Metanephros (tissue), 2 donors: ENCODE data around the gene KREMEN2. TPM values are rescaled to one million over a fixed set of nuclear protein-coding genes. Genes with fewer than 3 reads are reported as not detected.

Source experiments
- small RNA-seq: library from RNA; depleted of rRNA; stranded (forward); fragments of <200 nt; gene quantifications from one replicate; pipeline ENCODE3, GENCODE V24; 2014; ENCODE audit warnings: low replicate concordance
- total RNA-seq: library from RNA; depleted of rRNA; stranded (reverse); fragments of >200 nt; gene quantifications from one replicate; pipeline ENCODE4 v1.2.3, GENCODE V29; 2014

KREMEN2 gene
- 2.9 TPM for total RNA-seq

GRCh38 chr16:2963723-2964474, at the start of gene KREMEN2:
Gene KREMEN2 (plus strand): TSS chr16:2964275. CDS start chr16:2964521, 246 bp downstream.

GRCh38 chr16:2968738-2969544, 4.9 kb downstream of the KREMEN2 start, which contains the start of gene PAQR4:
Gene PAQR4 (plus strand): TSS chr16:2969348. CDS start chr16:2969675, 327 bp downstream.

GRCh38 chr16:2980227-2981176, 16.4 kb downstream of the KREMEN2 start, which contains the start of gene PKMYT1:
Gene PKMYT1 (minus strand): TSS chr16:2980446. CDS start chr16:2979657, 789 bp downstream.

GRCh38 chr16:3012828-3013420, 48.8 kb downstream of the KREMEN2 start, which contains the start of gene CLDN9:
Gene CLDN9 (plus strand): TSS chr16:3012923. CDS start chr16:3013363, 440 bp downstream.

Small RNA genes within 50 kb of the gene (small RNA-seq; reads per million reads assigned to genes)
- not detected for gene LINC00514

Other genes starting within 250 kb of the KREMEN2 start
- gene PRSS27, start 244.1 kb upstream of the KREMEN2 start, total RNA-seq = 0.47 TPM
- gene SRRM2, start 211.6 kb upstream of the KREMEN2 start, total RNA-seq = 260 TPM
- 166 TPM for gene ELOB, start 187.0 kb upstream of the KREMEN2 start, total RNA-seq
- 1.2 TPM for gene PRSS33, start 176.7 kb upstream of the KREMEN2 start, total RNA-seq
- gene PRSS41, start 165.8 kb upstream of the KREMEN2 start, total RNA-seq = not detected
- gene PRSS21, start 147.0 kb upstream of the KREMEN2 start, total RNA-seq = not detected
- gene ZG16B, start 134.0 kb upstream of the KREMEN2 start, total RNA-seq = 0.70 TPM
- 4.1 TPM for gene PRSS22, start 106.1 kb upstream of the KREMEN2 start, total RNA-seq
- 44.1 TPM for gene FLYWCH2, start 81.1 kb upstream of the KREMEN2 start, total RNA-seq
- 23.8 TPM for gene FLYWCH1, start 52.3 kb upstream of the KREMEN2 start, total RNA-seq
- gene PAQR4, start 5.1 kb downstream of the KREMEN2 start, total RNA-seq = 5.2 TPM
- gene PKMYT1, start 16.2 kb downstream of the KREMEN2 start, total RNA-seq = 8.6 TPM
- gene CLDN9, start 48.6 kb downstream of the KREMEN2 start, total RNA-seq = 2.5 TPM
- gene CLDN6, start 53.9 kb downstream of the KREMEN2 start, total RNA-seq = 7.6 TPM
- 25.6 TPM for gene TNFRSF12A, start 56.1 kb downstream of the KREMEN2 start, total RNA-seq
- 25.4 TPM for gene HCFC1R1, start 59.7 kb downstream of the KREMEN2 start, total RNA-seq
- 18.2 TPM for gene THOC6, start 59.8 kb downstream of the KREMEN2 start, total RNA-seq
- gene BICDL2, start 72.7 kb downstream of the KREMEN2 start, total RNA-seq = 3.3 TPM
- gene MMP25, start 82.3 kb downstream of the KREMEN2 start, total RNA-seq = 4.4 TPM
- 44.8 TPM for gene IL32, start 101.4 kb downstream of the KREMEN2 start, total RNA-seq
- gene ZSCAN10, start 135.0 kb downstream of the KREMEN2 start, total RNA-seq = 0.12 TPM
- 19.0 TPM for gene ZNF205, start 148.3 kb downstream of the KREMEN2 start, total RNA-seq
- 13.0 TPM for gene ZNF213, start 170.8 kb downstream of the KREMEN2 start, total RNA-seq
- not detected for gene OR1F1, start 223.9 kb downstream of the KREMEN2 start, total RNA-seq